GM18867 (cell line): ENCODE data around the gene SLC35B4.

Source experiments
- ATAC-seq: cut with Tn5 transposase; IDR thresholded peaks from one replicate; pipeline ENCODE4 v1.9.1; 2021; ENCODE audit warnings: mild to moderate bottlenecking, moderate library complexity; ENCODE audit not compliant: unreplicated experiment

The SLC35B4 gene

GRCh38 chr7:134316539-134317344, at the start of gene SLC35B4:
Gene SLC35B4 (minus strand): TSS chr7:134316930. CDS start chr7:134316751, 179 bp downstream.
- ATAC-seq = peak; percentile 98

GRCh38 chr7:134366481-134366880, 49.8 kb upstream of the SLC35B4 start:
- no peak for ATAC-seq

GRCh38 chr7:134365341-134366054, 48.8 kb upstream of the SLC35B4 start:
- ATAC-seq = no peak

- no peak for ATAC-seq
These were observed 47.9 kb upstream of the SLC35B4 start for GRCh38 chr7:134364619-134365037.

GRCh38 chr7:134362587-134363483, 46.1 kb upstream of the SLC35B4 start:
- ATAC-seq = no peak

GRCh38 chr7:134359787-134360432, 43.2 kb upstream of the SLC35B4 start:
- no peak for ATAC-seq

GRCh38 chr7:134357486-134357885, 40.8 kb upstream of the SLC35B4 start:
- ATAC-seq = no peak

GRCh38 chr7:134356421-134356936, 39.7 kb upstream of the SLC35B4 start:
- ATAC-seq = no peak

GRCh38 chr7:134355927-134356326, 39.2 kb upstream of the SLC35B4 start:
- no peak for ATAC-seq

- ATAC-seq = no peak
These were observed 38.3 kb upstream of the SLC35B4 start for GRCh38 chr7:134355004-134355525.

- ATAC-seq = no peak
These were observed 36.7 kb upstream of the SLC35B4 start for GRCh38 chr7:134353411-134353810.

- no peak for ATAC-seq
These were observed 34.7 kb upstream of the SLC35B4 start for GRCh38 chr7:134351424-134351823.

- no peak for ATAC-seq
These were observed 34.0 kb upstream of the SLC35B4 start for GRCh38 chr7:134350709-134351108.

GRCh38 chr7:134347567-134347966, 30.8 kb upstream of the SLC35B4 start:
- ATAC-seq = no peak

GRCh38 chr7:134343796-134344195, 27.1 kb upstream of the SLC35B4 start:
- ATAC-seq = no peak

GRCh38 chr7:134343136-134343535, 26.4 kb upstream of the SLC35B4 start:
- ATAC-seq = no peak

GRCh38 chr7:134339475-134339874, 22.7 kb upstream of the SLC35B4 start:
- no peak for ATAC-seq

- no peak for ATAC-seq
These were observed 21.2 kb upstream of the SLC35B4 start for GRCh38 chr7:134337980-134338379.

GRCh38 chr7:134334408-134334807, 17.7 kb upstream of the SLC35B4 start:
- no peak for ATAC-seq

- no peak for ATAC-seq
These were observed 17.2 kb upstream of the SLC35B4 start for GRCh38 chr7:134333943-134334342.
